Activated T-helper 17 cell treated with anti-CD3 and anti-CD28 coated beads, Interleukin-2, amount 50 U/mL, for 72 hours (primary cell): ENCODE measurements around the gene BRD2. TPM values are rescaled to one million over a fixed set of nuclear protein-coding genes. Genes with fewer than 3 reads are reported as not detected.

ENCODE experiments used
- ATAC-seq: fragments of 150-1000 bp; cut with Tn5 transposase; replicated peaks from 2 replicates; pipeline ENCODE4 v1.10.0; 2021; ENCODE audit warnings: mild to moderate bottlenecking, moderate library complexity
- H3K27ac Mint-ChIP-seq: one replicate; pipeline ENCODE4 v1.8.0; 2022; ENCODE audit warnings: mixed read lengths
- H3K27me3 Mint-ChIP-seq: one replicate; pipeline ENCODE4 v1.8.0; 2022; ENCODE audit warnings: mixed read lengths
- H3K36me3 Mint-ChIP-seq: one replicate; pipeline ENCODE4 v1.8.0; 2022; ENCODE audit warnings: low read depth, mild to moderate bottlenecking, mixed read lengths
- H3K4me1 Mint-ChIP-seq: one replicate; pipeline ENCODE4 v1.8.0; 2022; ENCODE audit warnings: mixed read lengths
- H3K4me3 Mint-ChIP-seq: one replicate; pipeline ENCODE4 v1.8.0; 2022; ENCODE audit warnings: mild to moderate bottlenecking, mixed read lengths
- H3K9me3 Mint-ChIP-seq: one replicate; pipeline ENCODE4 v1.8.0; 2022; ENCODE audit warnings: mixed read lengths
- total RNA-seq, 2 donors: library from RNA; stranded (reverse); gene quantifications; one replicate each; pipeline ENCODE4 v1.2.3, GENCODE V29; 2022

The BRD2 gene
- total RNA-seq, 2 donors from 2014 or later: 229 to 281 TPM

DNA sequence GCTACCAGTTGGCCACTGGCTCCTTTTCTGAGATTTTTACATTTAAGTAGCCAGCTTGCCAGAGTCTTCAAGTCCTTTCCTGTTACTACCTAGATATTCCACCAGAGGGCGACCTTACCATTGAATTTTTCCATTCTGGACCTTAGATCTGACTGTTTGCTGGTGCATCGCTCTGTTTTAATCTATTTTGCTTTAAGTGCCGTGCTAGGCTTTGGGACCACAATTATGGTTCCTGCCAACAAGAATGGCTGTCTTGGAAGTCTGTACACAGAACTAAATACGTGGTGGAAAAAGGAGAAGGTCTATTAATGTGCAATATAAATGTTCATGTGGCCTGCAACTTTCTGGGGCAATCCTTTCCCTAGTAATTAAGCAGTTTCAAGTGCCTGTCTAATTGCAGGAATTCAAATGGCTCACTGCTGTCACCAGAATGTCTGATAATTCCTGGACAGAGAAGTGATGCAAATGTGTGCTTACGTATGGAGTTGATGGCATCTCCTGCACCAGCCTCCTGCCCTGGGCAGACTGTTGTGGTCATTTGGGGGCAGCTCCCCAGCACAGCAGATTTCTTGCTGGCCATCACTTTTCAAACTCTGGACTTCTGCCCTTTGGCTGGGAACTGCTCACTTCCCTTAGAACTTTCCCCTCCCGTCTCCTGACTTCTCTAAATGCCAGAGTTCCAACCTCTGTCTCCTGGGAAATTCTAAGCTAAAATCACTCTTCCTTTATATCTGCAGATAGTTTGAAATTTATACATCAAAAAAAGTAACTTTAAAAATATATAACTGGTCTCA is 46.6 kb downstream of the BRD2 start:
- Mint-ChIP-seq H3K27ac (no peak overlapping the region), H3K4me1 (peaks cover 14% of the 10 kb centered on the region), H3K27me3 (peaks cover 9% of the 10 kb centered on the region), H3K9me3 (no peaks in the 10 kb centered on the region), H3K36me3 (no peaks in the 10 kb centered on the region), H3K4me3 (no peak overlapping the region)
- peak; percentile 71 for ATAC-seq

GRCh38 chr6:33015798-33016197 is 47.4 kb downstream of the BRD2 start:
- Mint-ChIP-seq H3K27ac (no peak overlapping the region), H3K4me1 (peaks cover 14% of the 10 kb centered on the region), H3K27me3 (peaks cover 9% of the 10 kb centered on the region), H3K9me3 (no peaks in the 10 kb centered on the region), H3K4me3 (no peak overlapping the region), H3K36me3 (no peaks in the 10 kb centered on the region)
- ATAC-seq: no peak

GRCh38 chr6:33017018-33017417 is 48.6 kb downstream of the BRD2 start:
- H3K36me3 Mint-ChIP-seq: no peaks in the 10 kb centered on the region
- ATAC-seq: no peak
- H3K4me1 Mint-ChIP-seq: peaks cover 14% of the 10 kb centered on the region
- no peaks in the 10 kb centered on the region for H3K9me3 Mint-ChIP-seq
- H3K4me3 Mint-ChIP-seq: no peak overlapping the region
- no peak overlapping the region for H3K27ac Mint-ChIP-seq
- H3K27me3 Mint-ChIP-seq: peaks cover 6% of the 10 kb centered on the region

GRCh38 chr6:33017694-33018353 is 49.4 kb downstream of the BRD2 start:
- Mint-ChIP-seq H3K27ac (peak overlapping the region; percentile 59), H3K9me3 (no peaks in the 10 kb centered on the region), H3K4me3 (peak overlapping the region; percentile 74), H3K36me3 (no peaks in the 10 kb centered on the region), H3K4me1 (peaks cover 14% of the 10 kb centered on the region), H3K27me3 (peaks cover 6% of the 10 kb centered on the region)
- no peak for ATAC-seq

GRCh38 chr6:33018418-33018817 is 50.0 kb downstream of the BRD2 start:
- peak overlapping the region; percentile 59 for H3K27ac Mint-ChIP-seq
- peaks cover 2% of the 10 kb centered on the region for H3K27me3 Mint-ChIP-seq
- no peak for ATAC-seq
- peaks cover 14% of the 10 kb centered on the region for H3K4me1 Mint-ChIP-seq
- no peaks in the 10 kb centered on the region for H3K9me3 Mint-ChIP-seq
- H3K4me3 Mint-ChIP-seq: peak overlapping the region; percentile 74
- H3K36me3 Mint-ChIP-seq: no peaks in the 10 kb centered on the region

DNA sequence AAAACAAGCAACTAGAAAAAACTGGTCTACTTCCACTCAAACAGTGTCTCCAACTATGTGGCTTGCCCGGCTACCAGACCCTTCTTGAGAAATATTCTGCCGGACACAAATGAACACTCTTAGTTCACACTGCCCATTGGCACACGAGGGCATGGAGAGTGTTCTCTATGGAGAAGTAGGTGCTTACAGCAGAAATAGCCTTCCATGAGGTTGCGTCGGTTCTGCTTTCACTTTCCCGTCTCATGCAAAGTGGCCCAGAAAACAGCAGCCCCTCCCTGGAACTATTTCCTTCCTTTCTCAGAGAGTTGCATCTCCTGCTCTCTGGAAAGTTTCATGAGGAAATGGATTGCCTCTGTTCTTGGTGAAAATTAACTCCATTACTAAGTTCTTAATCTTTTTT is 50.5 kb downstream of the BRD2 start:
- Mint-ChIP-seq H3K4me1 (peaks cover 14% of the 10 kb centered on the region), H3K36me3 (no peaks in the 10 kb centered on the region), H3K4me3 (peak overlapping the region; percentile 74), H3K27ac (peak overlapping the region; percentile 63), H3K27me3 (no peaks in the 10 kb centered on the region), H3K9me3 (no peaks in the 10 kb centered on the region)
- peak; percentile 88 for ATAC-seq

DNA sequence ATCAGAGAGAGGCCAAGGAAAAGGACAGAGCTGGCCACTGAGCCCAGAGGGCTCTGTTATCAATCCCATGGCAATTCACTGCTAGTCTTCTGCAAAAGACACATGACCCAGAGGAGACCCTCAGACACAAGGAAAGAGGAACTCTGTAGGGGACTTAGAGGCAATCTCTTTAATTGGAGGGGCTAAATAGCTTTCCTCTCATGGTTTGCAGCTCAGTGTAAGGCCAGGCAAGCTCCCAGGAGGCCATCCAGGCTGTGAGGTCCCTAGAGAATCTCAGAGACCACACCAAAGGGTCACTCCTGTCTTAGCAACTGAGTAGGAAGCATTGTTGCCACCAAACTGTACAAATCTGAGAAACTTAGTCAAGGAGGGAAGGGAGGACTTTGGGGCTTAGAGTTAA is 51.0 kb downstream of the BRD2 start:
- Mint-ChIP-seq H3K27me3 (no peaks in the 10 kb centered on the region), H3K9me3 (no peaks in the 10 kb centered on the region), H3K36me3 (no peaks in the 10 kb centered on the region), H3K4me3 (peak overlapping the region; percentile 74), H3K4me1 (peaks cover 14% of the 10 kb centered on the region), H3K27ac (peak overlapping the region; percentile 63)
- ATAC-seq: peak; percentile 25

DNA sequence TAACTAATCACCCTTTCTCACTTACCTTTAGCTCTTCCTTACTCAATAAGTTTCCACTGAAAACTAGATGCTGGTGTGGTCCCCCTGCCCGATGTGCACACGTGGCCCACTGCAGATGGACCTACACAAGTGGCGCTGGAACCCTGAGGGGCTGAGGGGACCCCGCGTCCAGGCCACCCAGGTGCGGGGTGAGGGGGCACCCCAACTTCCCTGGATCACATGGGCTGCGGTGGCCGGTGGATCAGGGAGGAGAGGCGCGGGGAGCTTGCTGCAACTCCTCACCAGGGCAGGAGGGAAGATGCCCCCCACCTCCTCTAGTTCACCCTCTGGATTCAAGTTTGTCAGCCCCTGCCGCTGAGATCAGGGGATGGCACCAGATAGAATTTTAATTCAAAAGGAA is 53.5 kb downstream of the BRD2 start:
- H3K27ac Mint-ChIP-seq: no peak overlapping the region
- H3K9me3 Mint-ChIP-seq: no peaks in the 10 kb centered on the region
- ATAC-seq: no peak
- H3K4me1 Mint-ChIP-seq: peaks cover 14% of the 10 kb centered on the region
- H3K4me3 Mint-ChIP-seq: no peak overlapping the region
- no peaks in the 10 kb centered on the region for H3K27me3 Mint-ChIP-seq
- H3K36me3 Mint-ChIP-seq: no peaks in the 10 kb centered on the region

GRCh38 chr6:33023536-33023935 is 55.1 kb downstream of the BRD2 start:
- H3K36me3 Mint-ChIP-seq: no peaks in the 10 kb centered on the region
- no peak overlapping the region for H3K4me3 Mint-ChIP-seq
- H3K4me1 Mint-ChIP-seq: peaks cover 10% of the 10 kb centered on the region
- H3K27me3 Mint-ChIP-seq: no peaks in the 10 kb centered on the region
- no peak for ATAC-seq
- H3K9me3 Mint-ChIP-seq: no peaks in the 10 kb centered on the region
- no peak overlapping the region for H3K27ac Mint-ChIP-seq

GRCh38 chr6:33024521-33024920 is 56.1 kb downstream of the BRD2 start:
- peaks cover 5% of the 10 kb centered on the region for H3K4me1 Mint-ChIP-seq
- no peak for ATAC-seq
- no peak overlapping the region for H3K4me3 Mint-ChIP-seq
- no peaks in the 10 kb centered on the region for H3K27me3 Mint-ChIP-seq
- H3K9me3 Mint-ChIP-seq: no peaks in the 10 kb centered on the region
- no peaks in the 10 kb centered on the region for H3K36me3 Mint-ChIP-seq
- H3K27ac Mint-ChIP-seq: no peak overlapping the region

GRCh38 chr6:33028220-33028849 is 59.9 kb downstream of the BRD2 start:
- Mint-ChIP-seq H3K36me3 (no peaks in the 10 kb centered on the region), H3K27ac (no peak overlapping the region)
- ATAC-seq: no peak

GRCh38 chr6:33029328-33030184 is 61.2 kb downstream of the BRD2 start:
- Mint-ChIP-seq H3K27me3 (peaks cover 4% of the 10 kb centered on the region), H3K9me3 (no peaks in the 10 kb centered on the region), H3K4me3 (no peak overlapping the region), H3K27ac (peak overlapping the region; percentile 10), H3K36me3 (no peaks in the 10 kb centered on the region), H3K4me1 (peaks cover 5% of the 10 kb centered on the region)
- ATAC-seq: peak; percentile 85

More at GRCh38 chr6:33028220-33028849, 59.9 kb downstream of the BRD2 start:
- H3K4me1 Mint-ChIP-seq: peaks cover 5% of the 10 kb centered on the region
- no peak overlapping the region for H3K4me3 Mint-ChIP-seq
- peaks cover 4% of the 10 kb centered on the region for H3K27me3 Mint-ChIP-seq
- H3K9me3 Mint-ChIP-seq: no peaks in the 10 kb centered on the region

DNA sequence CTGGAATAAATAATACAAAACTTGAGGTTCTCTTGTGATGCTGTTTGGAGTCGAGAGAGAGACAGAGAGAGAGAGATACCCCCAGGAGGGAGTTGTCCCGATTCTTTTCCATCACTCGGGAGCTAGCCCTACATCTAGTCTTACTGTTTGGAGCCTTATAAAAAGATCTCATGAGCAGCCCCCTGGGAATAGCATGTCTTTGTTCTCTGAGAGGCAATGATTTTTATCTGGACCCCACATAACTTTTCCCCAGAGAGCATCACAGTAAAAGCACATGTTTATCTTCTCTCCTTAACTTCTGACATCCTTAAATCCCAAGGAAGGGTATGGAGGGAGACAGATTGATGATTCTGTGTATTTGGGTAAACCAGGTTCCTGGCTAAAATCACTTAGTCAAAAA is 61.9 kb downstream of the BRD2 start:
- Mint-ChIP-seq H3K9me3 (peaks cover 4% of the 10 kb centered on the region), H3K4me1 (peaks cover 5% of the 10 kb centered on the region), H3K27ac (peak overlapping the region; percentile 10), H3K4me3 (no peak overlapping the region), H3K36me3 (no peaks in the 10 kb centered on the region), H3K27me3 (peaks cover 8% of the 10 kb centered on the region)
- ATAC-seq: no peak
